Endodermal cell (in vitro differentiated cells): ENCODE measurements around the gene GPRC5B. TPM values are rescaled to one million over a fixed set of nuclear protein-coding genes. Genes with fewer than 3 reads are reported as not detected.

ENCODE experiments used
- DNase-seq: peaks from one replicate; pipeline ENCODE4 v3.0.0-alpha.2; 2017
- H3K27ac ChIP-seq: 2 replicates; pipeline ENCODE4 v1.5.1; 2013; ENCODE audit warnings: mild to moderate bottlenecking, low read depth, low read length, moderate library complexity
- H3K27me3 ChIP-seq: 2 replicates; pipeline ENCODE4 v1.6.1; 2013; ENCODE audit warnings: mild to moderate bottlenecking, low read length, moderate library complexity; ENCODE audit not compliant: insufficient read depth, control insufficient read depth, poor library complexity, severe bottlenecking
- H3K36me3 ChIP-seq: 2 replicates; pipeline ENCODE4 v1.7.0; 2013; ENCODE audit warnings: mild to moderate bottlenecking, low read length, moderate library complexity; ENCODE audit not compliant: control insufficient read depth, insufficient read depth
- H3K4me1 ChIP-seq: one replicate; pipeline ENCODE4 v1.7.0; 2013; ENCODE audit warnings: low read length; ENCODE audit not compliant: control insufficient read depth, insufficient read depth
- H3K4me3 ChIP-seq: 2 replicates; pipeline ENCODE4 v1.5.1; 2013; ENCODE audit warnings: mild to moderate bottlenecking, low read length, moderate library complexity
- H3K9ac ChIP-seq: 2 replicates; pipeline ENCODE4 v1.6.1; 2013; ENCODE audit warnings: mild to moderate bottlenecking, low read length, moderate library complexity; ENCODE audit not compliant: poor library complexity, severe bottlenecking; ENCODE audit errors: extremely low read depth
- H3K9me3 ChIP-seq: 2 replicates; pipeline ENCODE4 v1.6.1; 2013; ENCODE audit warnings: mild to moderate bottlenecking, low read length, moderate library complexity; ENCODE audit not compliant: control insufficient read depth
- H3K27ac Mint-ChIP-seq: 2 replicates; pipeline ENCODE4 v1.8.0; 2020; ENCODE audit warnings: mixed read lengths
- H3K27me3 Mint-ChIP-seq: 2 replicates; pipeline ENCODE4 v1.8.0; 2021; ENCODE audit warnings: mild to moderate bottlenecking, mixed read lengths; ENCODE audit not compliant: insufficient read depth
- H3K36me3 Mint-ChIP-seq: 2 replicates; pipeline ENCODE4 v1.8.0; 2020; ENCODE audit warnings: low read depth, mixed read lengths
- H3K4me1 Mint-ChIP-seq: 2 replicates; pipeline ENCODE4 v1.8.0; 2020; ENCODE audit warnings: mixed read lengths
- H3K4me3 Mint-ChIP-seq: 2 replicates; pipeline ENCODE4 v1.8.0; 2020; ENCODE audit warnings: mild to moderate bottlenecking, moderate library complexity, mixed read lengths
- H3K9me3 Mint-ChIP-seq: 2 replicates; pipeline ENCODE4 v1.8.0; 2020; ENCODE audit warnings: mild to moderate bottlenecking, mixed read lengths
- CTCF ChIP-seq: fragments of 200-600 bp; sonication (generic); conservative IDR thresholded peaks from 2 replicates; pipeline ENCODE4 v1.5.0; 2021; ENCODE audit warnings: antibody characterized with exemption, mild to moderate bottlenecking
- WGBS, 2 experiments: methylation state at CpG; one replicate each; pipeline versions ENCODE4 v1.1.5 to v1.1.7; 2013; ENCODE audit warnings: missing lambda C conversion rate in 2 of 2, mixed read lengths in 1 of 2; ENCODE audit not compliant: insufficient coverage in 1 of 2, insufficient read length in 1 of 2; 5-methylcytosine and 5-hydroxymethylcytosine counted together
- total RNA-seq, 2 donors: library from RNA; stranded (reverse); fragmentation: NEBNext Ultra II Directional in 1 of 2; extraction: Animal tissue kit (Norgen Biotek cat#: 25700) in 1 of 2; gene quantifications; 2 replicates in 1 of 2; 3 replicates in 1 of 2; pipeline ENCODE4 v1.2.1, GENCODE V29; 2021

Gene GPRC5B
- total RNA-seq, 2 donors from 2014 or later, result 39.5 to 49.1 TPM

- Histone ChIP-seq H3K4me1 (peaks cover 2% of the 10 kb centered on the region), H3K27ac (no peak overlapping the region), H3K4me3 (no peak overlapping the region), H3K27me3 (no peaks in the 10 kb centered on the region), H3K9me3 (peaks cover 7% of the 10 kb centered on the region), H3K36me3 (no peaks in the 10 kb centered on the region), H3K9ac (no peak overlapping the region)
- H3K4me1 Mint-ChIP-seq, result peaks cover 9% of the 10 kb centered on the region
- 92 to 100% methylated on average over 6 to 11 of the region's 11 CpGs for WGBS, 2 experiments
- DNase-seq, result no peak
- no peak for TF ChIP-seq CTCF
- H3K36me3 Mint-ChIP-seq, result peaks cover 10% of the 10 kb centered on the region
- H3K4me3 Mint-ChIP-seq, result no peak overlapping the region
- no peaks in the 10 kb centered on the region for H3K9me3 Mint-ChIP-seq
- no peaks in the 10 kb centered on the region for H3K27me3 Mint-ChIP-seq
- H3K27ac Mint-ChIP-seq, result no peak overlapping the region
These were observed 39.6 kb downstream of the GPRC5B start for GRCh38 chr16:19844945-19845641.

- TF ChIP-seq CTCF, result no peak
- 83 to 95% methylated on average over 1 of the region's 1 CpG for WGBS, 2 experiments
- Mint-ChIP-seq H3K4me1 (peaks cover 9% of the 10 kb centered on the region), H3K36me3 (peaks cover 4% of the 10 kb centered on the region), H3K9me3 (no peaks in the 10 kb centered on the region), H3K4me3 (no peak overlapping the region), H3K27me3 (no peaks in the 10 kb centered on the region), H3K27ac (no peak overlapping the region)
- H3K9ac ChIP-seq, result no peak overlapping the region
- H3K27ac ChIP-seq, result no peak overlapping the region
- H3K27me3 ChIP-seq, result no peaks in the 10 kb centered on the region
- no peak overlapping the region for H3K4me3 ChIP-seq
- DNase-seq, result no peak
- peaks cover 2% of the 10 kb centered on the region for H3K4me1 ChIP-seq
- H3K9me3 ChIP-seq, result peaks cover 7% of the 10 kb centered on the region
- no peaks in the 10 kb centered on the region for H3K36me3 ChIP-seq
These were observed 41.3 kb downstream of the GPRC5B start for GRCh38 chr16:19843371-19843770.

- Histone ChIP-seq H3K36me3 (no peaks in the 10 kb centered on the region), H3K9ac (no peak overlapping the region), H3K4me3 (no peak overlapping the region), H3K9me3 (peaks cover 7% of the 10 kb centered on the region), H3K27me3 (no peaks in the 10 kb centered on the region), H3K27ac (no peak overlapping the region), H3K4me1 (peaks cover 2% of the 10 kb centered on the region)
- Mint-ChIP-seq H3K4me1 (peaks cover 17% of the 10 kb centered on the region), H3K9me3 (no peaks in the 10 kb centered on the region), H3K27me3 (no peaks in the 10 kb centered on the region), H3K36me3 (peaks cover 4% of the 10 kb centered on the region), H3K4me3 (no peak overlapping the region), H3K27ac (no peak overlapping the region)
- WGBS, 2 experiments, result 71 to 82% methylated on average over 4 to 6 of the region's 6 CpGs
- DNase-seq, result no peak
- TF ChIP-seq CTCF, result no peak
These were observed 42.1 kb downstream of the GPRC5B start for GRCh38 chr16:19842426-19843157.
